Endothelial cell of hepatic sinusoid (primary cell): ENCODE results near the gene SRI.

ENCODE experiments used
- in situ Hi-C: cut with HindIII; loops from 2 replicates; pipeline ENCODE4 v1.10.0; 2017; ENCODE audit warnings: low sequenced_read_pairs

Gene SRI

DNA sequence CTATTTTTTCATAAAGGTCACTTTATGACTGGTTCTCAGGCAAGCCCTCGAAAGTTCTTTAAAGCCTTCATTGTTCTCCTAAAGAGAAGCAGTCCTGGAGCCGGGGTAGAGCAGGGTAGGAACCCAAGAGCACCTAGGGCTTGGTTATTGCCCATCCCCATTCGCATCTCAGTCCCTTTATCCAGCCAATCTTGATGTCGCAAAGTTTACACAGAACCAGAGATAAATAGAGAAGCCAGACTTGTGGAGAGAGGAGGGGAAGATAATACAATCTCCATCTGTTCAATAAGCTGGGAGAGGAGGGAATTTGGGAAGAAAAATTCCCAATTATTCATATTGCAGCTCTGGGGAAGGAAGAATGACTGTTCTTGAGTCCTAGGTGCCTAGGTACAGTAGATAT, 6.4 kb upstream of the SRI start:
- in situ Hi-C loops, result no loop called here

DNA sequence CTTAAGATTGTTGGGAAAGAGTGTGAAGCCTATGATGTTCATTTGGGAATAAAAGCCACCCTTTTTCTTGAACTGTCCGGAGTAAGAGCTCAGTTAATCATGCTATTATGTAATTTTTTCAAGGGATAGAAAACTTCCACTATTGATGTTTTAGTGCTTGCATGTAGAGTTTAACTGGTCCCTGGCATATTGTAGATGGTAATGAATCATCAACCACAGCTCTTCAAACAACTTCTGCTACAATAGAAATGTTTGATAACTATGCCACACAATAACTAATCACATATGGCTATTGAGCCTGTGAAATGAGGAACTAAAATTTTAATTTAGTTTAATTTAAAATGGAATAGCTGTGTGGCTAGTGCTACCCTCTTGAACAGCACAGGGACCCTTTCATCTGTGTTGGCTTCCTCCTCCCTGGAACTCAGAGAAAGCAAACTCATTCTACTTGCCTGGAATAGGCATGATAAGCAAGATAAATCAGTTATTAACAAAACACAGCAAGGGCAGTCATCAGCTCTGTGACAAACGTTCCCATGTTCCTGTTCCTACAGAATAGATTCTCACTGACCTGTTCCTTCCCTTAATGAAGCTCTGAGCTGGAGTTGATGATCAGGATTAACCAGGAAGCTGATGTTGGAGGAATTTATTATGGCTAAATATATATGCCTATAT, 4.9 kb upstream of the SRI start:
- in situ Hi-C loops, result no loop called here

DNA sequence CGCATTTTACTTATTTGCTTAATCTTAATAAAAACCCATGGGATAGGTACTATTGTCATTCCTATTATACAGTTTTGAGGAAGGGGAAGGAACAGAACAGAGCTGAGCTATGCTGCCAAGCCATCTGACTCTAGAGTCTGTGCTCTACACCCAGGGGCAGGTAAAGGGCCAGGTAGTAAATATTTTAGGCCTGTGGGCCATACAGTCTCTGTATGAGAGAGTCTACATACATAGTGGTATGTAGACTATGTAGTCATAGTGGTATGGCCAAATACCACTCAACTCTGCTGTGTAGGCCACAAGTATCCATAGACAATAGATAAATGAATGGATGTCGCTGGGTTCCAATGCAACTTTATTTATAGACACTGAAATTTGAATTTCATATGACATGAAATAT, 3.4 kb upstream of the SRI start:
- in situ Hi-C loops, result no loop called here

DNA sequence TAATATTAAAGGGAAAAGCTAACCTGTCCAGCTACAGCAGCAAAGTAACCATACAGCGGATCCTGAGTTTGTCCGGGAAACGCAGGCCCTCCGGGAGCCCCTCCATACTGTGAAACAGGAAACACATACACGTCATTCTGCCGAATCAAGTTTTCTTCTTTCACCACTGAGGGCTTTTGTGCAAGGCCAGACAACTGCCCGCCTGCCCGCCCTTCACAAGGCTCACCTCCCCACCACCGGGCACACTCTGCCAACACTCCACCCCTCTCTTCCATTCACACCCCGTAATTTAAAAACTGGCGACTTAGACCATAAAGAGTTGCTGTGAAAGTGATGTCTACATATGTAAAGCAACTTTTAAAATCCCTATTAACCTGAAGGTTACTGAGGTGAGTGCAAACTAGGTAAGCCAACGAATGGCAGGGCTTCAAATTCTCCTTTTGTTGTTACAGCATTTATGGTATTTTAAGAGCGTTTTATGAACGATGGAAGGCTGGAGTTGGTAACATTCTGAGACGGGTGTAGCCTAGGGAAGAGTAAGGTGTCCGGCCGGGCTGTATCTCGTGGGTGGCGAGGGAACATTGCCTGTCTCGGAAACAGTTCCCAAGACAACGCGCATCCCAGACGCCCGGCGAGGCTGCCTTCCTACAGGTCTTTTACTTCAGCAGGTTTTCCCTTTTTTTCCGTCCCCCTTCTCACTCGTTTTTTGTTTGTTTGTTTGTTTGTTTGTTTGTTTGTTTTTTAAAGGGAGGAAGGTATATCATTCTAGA, 817 bp downstream of the SRI start:
- in situ Hi-C loops, result no loop called here

DNA sequence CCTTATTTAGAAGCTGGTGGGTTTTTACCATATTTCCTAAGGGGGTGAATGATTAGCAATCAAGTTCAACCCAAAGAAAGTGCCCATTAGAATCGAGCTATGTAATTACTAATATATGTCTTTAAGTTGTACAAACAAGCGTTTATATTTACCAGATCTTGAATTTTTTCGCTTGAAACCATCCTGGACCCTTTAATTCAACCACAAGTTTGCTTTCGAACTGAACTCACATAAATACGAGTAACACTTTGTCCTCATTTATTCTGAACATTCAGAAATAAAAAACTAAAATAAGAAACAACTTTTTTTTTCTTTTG, 1.5 kb downstream of the SRI start:
- in situ Hi-C loops, result no loop called here

DNA sequence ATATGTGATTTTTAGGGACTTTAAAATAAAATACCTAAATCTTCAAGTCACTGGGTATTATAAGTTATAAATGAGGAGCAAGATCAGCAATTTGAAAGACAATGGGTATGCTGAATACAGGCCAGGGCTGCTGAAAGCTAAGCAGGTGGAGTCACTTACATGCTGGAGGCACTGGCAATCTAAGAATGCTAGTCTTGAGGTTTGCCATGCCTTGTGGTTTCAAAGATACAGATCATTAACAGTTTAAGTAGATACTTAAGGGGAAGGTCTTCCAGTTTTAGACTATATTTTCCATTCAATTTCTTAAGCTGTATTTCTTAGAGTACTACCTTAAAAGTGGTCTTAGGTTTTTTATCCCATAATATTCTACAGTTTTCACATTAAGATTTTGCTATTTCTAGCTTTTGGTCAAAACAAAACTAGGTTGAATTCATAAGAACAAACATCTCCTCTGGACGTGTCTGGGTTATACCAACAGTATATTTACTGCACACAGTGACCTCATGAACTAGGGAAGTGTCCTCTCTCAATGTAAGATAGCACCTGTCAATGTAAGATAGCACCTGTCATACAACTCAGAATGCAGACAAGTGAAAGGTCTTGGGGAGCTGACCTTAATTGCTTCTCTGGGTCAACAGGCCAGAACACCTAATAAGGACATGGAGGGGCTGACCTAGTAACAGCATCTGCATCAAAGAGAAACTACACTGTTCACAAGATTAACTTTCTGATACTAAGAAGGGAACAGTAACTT, 2.0 kb downstream of the SRI start:
- in situ Hi-C loops, result no loop called here

DNA sequence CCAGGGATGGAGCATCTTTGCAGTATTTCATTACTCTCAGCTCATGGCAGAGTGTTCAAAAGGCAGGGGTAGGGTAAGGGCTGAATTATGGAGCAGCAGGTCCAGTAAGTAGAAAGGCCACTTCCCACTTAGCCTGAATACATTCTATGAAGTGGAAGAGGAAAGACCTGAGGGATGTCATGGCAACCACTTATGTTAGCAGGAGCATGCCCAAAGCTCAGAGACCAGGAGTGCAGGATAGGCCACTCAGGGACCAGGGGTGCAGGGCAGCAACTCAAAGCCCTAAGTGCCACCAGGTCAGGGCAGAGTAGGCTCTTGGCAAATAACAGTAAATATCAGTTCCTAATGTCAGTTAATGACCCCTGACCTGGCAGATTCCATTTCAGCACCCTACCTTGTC, 3.6 kb downstream of the SRI start:
- in situ Hi-C loops, result no loop called here

DNA sequence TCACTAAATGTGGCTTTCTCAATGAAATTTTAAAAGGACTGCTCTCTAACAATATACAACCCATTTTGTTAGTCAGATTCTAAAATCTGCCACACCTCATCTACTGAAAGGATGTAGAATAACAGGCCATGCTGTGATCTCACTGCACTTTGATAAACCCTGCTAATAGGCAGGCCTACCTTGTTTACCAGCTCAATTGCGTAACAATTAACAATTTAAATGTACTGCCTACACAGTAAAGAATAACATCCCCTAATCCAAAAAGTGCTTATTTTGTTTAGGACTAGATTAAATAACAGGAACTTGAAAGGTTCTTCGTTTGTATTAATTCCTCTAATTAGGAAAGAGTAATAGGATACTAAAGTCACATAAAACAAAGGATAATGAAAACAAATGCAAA, 4.5 kb downstream of the SRI start:
- in situ Hi-C loops, result no loop called here

DNA sequence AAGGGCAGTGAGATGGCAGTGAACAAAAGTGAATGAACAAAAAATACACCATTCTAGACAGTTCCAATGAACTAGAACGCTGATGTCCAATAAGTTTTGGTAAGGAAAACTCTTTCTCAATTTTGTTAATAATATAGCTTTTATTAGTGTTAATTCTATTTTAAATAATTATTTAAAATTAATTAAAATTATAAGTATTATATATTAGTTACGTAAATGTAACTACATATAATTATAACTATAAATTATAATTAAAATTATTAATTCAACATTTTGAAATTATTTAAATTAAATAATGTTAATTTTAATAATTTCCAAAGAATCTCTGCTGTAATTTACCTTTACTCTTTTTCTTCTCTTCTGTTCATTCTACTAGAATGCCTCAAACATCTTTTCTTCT, 5.4 kb downstream of the SRI start:
- in situ Hi-C loops, result no loop called here

DNA sequence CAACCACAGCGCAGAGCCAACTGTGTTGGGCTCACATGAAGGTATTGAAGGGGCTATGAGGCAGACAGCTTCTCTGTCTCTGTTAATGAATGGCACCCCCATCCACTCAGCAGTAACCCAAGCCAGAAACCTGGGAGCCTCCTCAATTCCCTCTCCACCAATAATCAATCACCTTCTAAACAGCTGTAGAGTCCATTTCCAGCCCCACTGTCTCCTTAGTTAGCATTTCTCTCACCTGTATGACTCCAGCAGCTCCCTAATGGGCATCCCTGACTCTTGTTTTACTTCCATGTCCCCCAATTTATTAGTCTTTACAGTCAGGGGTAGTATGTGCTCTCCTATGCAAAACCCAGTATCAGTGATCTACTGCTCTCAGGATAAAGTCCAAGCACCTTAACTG, 6.9 kb downstream of the SRI start:
- in situ Hi-C loops, result no loop called here

DNA sequence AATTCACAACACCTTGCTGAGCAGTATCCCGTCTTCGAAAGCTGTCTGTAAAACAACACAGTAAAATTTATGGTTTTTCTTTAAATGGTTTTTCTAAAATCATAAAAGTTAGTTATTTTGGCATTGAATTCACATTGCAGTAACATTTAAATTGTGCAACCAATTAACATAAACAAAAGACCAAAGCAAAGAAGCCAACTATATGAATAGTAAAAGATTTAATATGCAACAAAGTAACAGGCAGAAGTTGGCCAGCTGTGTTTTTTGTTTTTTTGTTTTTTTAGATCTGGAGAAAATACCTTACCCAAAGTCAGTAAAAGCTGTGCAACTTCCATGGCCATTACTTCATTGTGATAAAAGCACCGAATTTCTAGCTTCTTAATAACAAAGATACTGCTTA, 11.3 kb downstream of the SRI start:
- in situ Hi-C loops, result no loop called here

DNA sequence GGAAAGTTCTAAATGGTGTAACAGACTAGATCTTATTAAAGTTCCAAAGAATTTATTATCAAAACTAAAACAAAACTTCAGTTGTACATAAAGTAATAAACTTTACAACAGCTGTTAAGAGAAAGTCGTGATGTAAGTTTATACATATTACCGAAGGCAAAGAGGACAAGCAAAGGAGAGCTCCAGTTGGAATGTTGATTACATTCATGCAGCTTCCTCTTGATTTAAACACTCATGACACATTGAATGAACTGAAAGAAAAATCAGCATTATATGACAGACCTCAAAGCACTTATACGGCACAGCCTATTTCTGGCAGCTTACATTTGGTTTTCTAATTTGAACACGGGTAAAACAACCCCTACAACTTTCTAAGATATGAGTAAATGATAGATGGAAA, 13.6 kb downstream of the SRI start:
- in situ Hi-C loops, result no loop called here

DNA sequence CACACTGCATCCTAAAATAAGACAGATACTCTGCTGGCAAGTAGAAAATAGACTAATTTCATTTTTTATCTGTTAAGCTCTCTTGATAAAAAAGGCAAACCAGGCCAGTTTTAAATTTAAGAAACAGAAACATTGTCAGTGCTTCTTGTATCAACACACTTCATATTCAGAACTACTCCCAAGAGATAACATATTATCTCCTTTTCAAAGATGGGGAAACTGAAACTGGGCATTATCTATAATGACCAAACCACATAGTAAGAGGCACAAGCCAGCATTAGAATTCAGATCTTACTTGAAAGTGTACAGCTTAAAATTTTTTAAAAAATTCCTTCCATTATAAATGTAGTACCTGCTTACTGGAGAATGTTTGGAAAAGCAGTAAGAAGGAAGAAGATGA, 14.7 kb downstream of the SRI start:
- in situ Hi-C loops, result no loop called here

DNA sequence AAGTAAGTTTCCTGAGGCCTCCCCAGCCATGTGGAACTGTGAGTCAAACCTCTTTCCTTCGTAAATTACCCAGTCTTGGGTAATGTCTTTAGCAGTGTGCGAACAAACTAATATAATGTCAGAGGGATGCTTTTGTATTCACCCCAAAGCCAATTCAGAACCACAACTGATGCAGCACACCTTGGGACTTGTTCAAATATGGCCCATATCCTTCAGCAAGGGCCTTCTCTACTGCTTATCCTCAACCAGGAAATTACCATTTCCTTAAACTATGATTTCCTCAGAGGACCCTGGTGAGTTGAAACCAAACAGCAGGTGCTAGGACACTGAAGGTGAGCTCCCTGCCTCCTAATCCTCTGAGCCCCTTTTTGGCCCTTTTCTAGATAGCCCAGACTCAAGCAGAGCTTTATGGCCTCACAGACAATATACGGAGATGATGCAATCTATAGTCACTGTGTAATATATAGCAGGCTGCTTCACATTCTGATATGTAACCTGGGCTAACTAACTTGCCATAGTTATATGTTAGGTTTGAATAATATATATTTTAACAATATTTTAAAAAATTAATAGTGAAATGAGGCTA, 15.2 kb downstream of the SRI start:
- in situ Hi-C loops, result no loop called here

DNA sequence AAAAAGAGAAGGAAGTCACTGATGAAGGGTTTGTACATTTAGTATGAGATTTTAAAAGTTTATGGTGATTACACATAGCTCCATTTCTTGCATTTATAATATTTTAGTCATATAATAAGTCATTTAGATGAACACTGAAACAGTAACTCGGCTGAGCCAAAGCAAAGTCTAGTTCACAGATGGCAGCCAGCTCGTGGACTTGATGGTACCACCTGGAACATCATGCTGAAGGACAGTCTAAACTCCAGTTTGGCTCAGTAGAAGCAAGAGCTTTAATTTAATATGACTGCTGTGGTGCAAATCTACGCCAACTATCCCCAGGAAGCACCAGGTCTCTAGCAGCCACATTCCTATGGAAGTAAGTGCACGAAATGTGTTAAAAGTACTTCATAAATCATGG, 16.4 kb downstream of the SRI start:
- in situ Hi-C loops, result no loop called here

DNA sequence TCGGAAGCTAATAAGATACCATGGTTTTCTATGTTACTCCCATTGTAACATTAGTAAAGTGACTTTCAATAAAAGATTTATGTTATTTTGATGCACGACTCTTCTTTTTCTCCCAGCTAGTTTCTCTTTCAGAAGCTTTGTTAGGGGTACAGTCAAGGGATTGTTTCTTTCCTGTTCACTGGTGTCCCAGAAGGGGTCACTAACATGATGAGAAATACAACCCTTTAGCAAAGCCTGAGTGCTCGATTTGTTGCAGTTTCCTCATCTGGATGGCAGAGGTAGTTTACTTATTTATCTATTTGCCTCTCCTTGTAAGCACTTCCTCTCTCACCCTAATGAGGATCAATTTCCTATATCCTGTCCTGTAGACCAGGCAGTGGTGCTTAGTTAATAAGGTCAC, 17.0 kb downstream of the SRI start:
- in situ Hi-C loops, result no loop called here

DNA sequence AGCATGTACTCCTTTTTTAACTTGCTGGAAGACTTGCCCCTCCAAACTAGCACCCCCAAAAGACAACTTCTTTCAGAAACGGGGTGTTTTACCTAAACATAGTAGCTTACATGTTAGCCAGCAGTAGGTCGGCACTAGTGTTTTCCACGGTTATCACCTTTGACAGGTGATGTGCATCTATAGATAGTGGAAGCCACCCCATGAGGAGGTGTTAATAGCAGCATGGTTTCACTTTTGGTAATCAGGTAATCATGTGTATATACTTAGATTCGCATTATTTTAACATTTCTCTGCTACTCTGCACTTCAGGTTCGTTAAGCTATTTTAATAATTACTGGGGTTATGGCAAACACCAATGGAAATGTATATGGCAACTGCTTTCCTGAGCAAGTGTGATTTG, 17.6 kb downstream of the SRI start:
- in situ Hi-C loops, result no loop called here

DNA sequence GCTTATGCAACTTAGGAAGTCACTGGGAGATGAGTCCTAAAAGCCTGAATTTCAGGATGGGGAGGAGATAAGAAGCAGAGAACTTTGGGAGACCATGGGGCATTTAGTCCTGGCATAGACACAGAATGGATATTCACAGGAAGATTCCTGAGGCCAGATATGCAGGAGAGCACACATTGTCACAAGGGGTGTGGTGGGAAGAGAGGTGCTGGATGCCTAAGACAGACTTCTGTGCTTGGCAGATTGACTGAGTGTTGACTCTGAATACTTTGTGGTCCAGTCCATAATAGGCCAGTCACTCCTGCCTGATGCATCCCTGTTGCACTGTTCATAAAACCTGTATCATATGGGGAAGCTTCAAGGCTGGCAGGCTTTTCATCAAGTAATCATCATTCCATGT, 18.5 kb downstream of the SRI start:
- in situ Hi-C loops, result no loop called here

DNA sequence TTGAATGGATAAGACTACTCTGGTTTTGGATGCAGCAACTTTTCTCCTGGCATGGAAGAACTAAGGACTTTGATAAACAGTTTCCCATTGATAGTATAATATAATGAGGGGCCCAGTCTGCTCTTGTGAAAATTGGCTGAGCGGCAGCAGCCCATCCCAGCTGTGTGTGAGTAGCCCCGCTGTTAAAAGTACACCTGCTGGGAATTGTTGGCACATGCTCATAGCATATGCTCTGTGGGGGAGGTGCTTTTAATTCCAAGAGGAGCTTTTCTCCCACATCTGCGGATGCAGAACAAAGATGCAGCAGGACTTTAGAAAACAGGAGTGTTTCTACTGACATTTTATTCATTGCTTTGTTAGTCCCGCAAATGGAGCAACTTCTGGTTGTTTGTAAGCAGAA, 19.0 kb downstream of the SRI start:
- in situ Hi-C loops, result no loop called here

DNA sequence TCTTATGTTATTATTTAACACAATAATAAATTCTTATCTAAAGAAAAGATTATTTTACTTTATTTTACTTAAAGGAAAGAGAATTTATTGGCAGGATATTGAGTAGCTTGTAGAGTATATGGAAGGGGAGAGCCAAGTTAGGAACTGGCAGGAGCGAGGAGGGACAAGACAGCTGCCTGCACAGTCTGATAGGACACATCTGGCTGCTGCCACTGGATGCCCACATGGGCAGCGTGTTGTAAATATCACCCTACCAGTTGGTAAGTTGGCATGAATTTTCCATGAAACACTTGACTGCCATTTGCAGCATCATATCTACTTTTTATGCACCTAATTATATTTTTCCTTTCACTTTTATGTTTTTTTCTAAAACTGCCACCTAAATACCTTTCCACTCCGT, 19.6 kb downstream of the SRI start:
- in situ Hi-C loops, result no loop called here

DNA sequence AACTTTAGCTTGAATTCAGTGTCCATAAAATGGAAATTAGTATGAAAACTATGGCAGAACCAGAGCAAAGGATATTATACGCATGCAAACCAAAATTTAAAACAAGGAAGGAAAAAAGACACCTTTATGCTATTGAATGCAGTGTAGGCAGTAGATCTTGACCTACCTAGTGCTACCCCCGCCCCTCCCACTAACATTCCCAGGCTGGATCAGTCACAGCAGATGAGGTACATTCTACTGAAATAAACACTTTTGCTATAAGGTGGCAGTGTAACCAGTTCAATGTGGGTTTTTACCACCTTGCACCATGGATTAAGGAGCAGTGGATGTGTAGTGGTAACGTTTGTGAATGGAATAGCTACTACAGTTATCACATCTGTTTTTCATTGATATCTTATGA, 27.9 kb downstream of the SRI start:
- in situ Hi-C loops, result no loop called here

DNA sequence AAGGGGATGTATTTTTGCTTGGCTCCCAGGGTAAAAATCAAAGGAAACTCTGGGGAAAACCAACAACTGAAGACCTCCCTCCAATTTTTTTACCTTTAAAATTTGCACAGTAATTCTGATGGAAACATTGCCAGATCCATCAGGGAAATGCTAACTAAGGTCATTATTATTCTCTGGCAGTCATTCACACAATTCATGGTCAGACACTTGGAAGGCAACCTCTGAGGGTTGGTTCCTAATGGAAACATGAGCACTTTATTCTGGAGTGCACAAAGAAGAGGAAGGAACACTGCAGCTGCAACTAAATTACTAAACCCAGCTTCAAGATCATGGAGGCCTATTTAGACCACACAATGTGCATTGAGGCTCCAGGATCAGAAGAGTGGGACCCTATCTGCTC, 34.2 kb downstream of the SRI start:
- in situ Hi-C loops, result no loop called here
